PC-3 (cell line): Measurements from ENCODE around the gene FAM151A.

Experiments used
- EZH2 ChIP-seq: fragments of 300-600 bp; sonication (generic); IDR thresholded peaks from one replicate; pipeline ENCODE4 v1.6.1; 2017; ENCODE audit warnings: antibody characterized with exemption, mild to moderate bottlenecking, low read length; ENCODE audit not compliant: unreplicated experiment
- TF ChIP-seq, protein P1 (sequence below): fragments of 300-600 bp; sonication (generic); conservative IDR thresholded peaks from 2 replicates; pipeline ENCODE4 v1.5.1; 2017; ENCODE audit warnings: antibody characterized with exemption, low read depth, mild to moderate bottlenecking, low read length

DNA sequence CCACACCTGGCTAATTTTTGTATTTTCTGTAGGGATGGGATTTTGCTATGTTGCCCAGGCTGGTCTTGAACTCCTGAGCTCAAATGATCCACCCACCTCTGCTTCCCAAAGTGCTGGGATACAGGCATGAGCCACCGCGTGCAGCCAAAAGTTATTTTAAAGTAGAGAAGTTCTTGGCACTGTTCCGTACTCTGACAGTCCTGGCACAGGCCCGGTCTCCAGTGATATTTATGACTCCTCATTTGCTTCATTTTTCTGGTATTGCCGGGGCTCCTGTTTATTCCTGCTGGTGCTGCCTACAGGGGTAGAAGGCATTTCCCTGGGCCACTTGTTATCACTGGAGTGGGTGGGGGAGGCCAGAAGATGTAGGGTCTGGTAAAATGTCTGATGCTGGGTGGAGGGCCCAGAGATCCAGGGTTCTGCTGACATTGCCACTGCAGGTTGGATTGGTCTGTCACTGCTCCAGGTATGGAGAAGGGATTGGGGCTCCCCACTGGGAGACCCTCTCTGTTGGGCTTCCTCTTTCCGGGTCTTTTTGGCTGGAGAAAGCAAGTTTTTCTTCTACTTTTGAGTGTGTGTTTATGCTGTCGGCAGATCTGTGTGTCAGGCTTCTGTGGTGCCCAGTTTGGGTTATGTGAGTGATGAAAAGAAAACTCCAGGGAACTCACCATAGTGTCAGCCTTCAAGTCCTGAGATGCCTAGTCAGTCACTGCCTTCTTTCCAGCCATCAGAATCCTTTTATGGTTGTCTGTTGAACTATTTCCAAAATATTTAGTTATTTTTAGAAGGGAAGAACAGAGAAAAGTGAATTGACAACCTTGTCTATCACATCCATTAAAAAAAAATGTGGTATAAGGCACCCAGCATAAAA, 22.7 kb upstream of the FAM151A start:
- TF ChIP-seq, protein P1, sequence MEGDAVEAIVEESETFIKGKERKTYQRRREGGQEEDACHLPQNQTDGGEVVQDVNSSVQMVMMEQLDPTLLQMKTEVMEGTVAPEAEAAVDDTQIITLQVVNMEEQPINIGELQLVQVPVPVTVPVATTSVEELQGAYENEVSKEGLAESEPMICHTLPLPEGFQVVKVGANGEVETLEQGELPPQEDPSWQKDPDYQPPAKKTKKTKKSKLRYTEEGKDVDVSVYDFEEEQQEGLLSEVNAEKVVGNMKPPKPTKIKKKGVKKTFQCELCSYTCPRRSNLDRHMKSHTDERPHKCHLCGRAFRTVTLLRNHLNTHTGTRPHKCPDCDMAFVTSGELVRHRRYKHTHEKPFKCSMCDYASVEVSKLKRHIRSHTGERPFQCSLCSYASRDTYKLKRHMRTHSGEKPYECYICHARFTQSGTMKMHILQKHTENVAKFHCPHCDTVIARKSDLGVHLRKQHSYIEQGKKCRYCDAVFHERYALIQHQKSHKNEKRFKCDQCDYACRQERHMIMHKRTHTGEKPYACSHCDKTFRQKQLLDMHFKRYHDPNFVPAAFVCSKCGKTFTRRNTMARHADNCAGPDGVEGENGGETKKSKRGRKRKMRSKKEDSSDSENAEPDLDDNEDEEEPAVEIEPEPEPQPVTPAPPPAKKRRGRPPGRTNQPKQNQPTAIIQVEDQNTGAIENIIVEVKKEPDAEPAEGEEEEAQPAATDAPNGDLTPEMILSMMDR, result no peak
- no peak for TF ChIP-seq EZH2
